NAMALWA (cell line): Measurements from ENCODE around the gene CCDC91.
"Not testable (repeated sequence)": the region's sequence is repeated elsewhere in the genome, so short reads cannot be mapped to it uniquely, and the experiment has no call there.

Experiments used
- DNase-seq: peaks from one replicate; pipeline ENCODE4 v3.0.0-alpha.2; 2015; ENCODE audit warnings: low spot score

The CCDC91 gene

GRCh38 chr12:28234444-28234843 is 44.2 kb downstream of the CCDC91 start:
- no peak for DNase-seq

DNA sequence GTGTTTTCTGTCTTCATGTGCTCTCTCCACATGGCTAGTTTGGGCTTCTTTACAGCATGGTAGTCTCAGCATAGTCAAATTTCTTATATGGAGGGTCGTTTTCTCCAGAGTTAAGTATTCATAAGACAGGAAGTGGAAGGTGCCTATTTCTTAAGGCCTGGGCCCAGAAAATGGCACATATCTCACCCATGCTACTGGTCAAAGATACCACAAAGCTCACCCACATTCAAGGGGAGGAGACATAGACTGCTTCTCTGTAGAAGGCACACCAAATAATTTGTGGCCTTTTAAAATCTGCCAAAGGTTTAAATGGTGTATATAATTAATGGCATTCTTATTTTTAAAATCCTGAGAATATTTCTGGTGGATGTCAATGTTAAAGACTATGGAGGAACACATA is 44.8 kb downstream of the CCDC91 start:
- DNase-seq: no peak

DNA sequence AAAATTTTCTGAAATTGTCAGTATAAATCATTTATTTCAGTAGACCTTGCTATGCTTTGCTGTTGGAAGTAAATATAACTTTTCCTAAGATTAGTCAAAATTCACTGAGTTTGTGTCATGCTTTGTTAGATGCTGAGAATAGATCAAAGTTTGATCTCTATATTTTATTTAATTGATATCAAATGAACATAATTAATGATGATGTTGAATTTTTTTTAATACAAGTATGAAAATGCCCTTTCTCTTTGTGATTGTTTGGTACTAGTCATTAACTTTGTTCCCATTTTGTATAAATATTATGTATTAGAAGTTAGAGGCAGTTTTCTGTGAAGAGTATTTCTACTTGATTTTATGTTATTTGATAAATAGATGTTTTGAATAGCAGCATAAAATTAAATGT is 45.7 kb downstream of the CCDC91 start:
- DNase-seq: no peak

- DNase-seq: no peak
Observed at GRCh38 chr12:28237423-28237822, 47.2 kb downstream of the CCDC91 start.

DNA sequence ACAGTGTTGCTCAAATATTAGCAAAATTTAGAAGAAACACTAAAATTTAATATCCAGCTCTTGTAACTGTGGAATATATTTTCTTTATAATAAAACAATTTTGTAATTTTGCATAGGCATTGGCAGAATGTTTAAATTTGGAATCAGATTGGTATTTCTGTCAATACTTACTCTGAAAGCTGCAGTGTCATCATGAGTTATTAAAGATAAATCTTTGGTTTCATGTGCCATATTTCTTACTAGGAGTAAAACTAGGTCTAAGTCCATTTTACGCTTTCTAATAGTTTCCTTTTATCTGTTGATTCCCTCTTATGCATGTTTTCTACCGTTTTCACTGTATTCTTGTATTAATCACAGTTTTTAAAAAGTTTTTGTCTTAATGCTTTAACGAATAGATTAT is 49.7 kb downstream of the CCDC91 start:
- DNase-seq: no peak

- DNase-seq: no peak
Observed at GRCh38 chr12:28240853-28241252, 50.6 kb downstream of the CCDC91 start.

- DNase-seq: no peak
Observed at GRCh38 chr12:28242129-28242495, 51.9 kb downstream of the CCDC91 start.

DNA sequence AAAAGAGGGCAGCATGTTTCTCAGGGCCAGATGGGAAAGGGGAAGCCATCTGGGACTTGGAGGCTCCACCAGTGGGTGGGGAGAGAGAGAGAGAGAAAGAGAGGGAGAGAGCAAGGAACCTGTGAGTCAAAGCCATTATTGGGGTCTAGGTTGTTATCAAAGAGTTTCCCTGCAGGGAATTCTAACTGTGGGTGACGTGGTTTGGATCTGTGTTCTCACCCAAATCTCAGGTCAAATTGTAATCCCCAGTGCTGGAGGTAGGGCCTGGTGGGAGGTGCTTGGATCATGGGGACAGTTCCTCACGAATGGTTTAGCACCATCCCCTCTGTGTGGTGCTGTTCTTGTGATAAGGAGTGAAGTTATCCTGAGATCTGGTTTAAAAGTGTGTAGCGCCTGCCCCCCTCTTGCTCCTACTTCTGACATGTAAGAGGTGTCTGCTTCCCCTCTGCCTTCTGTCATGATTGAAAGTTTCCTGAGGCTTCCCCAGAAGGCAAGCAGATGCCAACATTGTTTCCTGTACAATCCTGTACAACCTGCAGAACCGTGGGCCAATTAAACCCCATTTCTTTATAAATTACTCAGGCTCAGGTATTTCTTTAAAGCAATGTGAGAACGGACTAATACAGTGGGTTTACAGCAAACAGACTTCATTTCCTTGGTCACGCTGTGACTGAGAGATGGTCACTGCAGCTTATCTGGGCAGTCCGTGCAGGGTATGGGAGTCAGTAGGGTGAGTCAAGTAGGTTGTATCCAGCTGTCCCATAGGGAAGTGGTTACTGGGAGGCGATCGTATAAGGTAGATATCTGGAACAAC is 52.4 kb downstream of the CCDC91 start:
- no peak for DNase-seq

DNA sequence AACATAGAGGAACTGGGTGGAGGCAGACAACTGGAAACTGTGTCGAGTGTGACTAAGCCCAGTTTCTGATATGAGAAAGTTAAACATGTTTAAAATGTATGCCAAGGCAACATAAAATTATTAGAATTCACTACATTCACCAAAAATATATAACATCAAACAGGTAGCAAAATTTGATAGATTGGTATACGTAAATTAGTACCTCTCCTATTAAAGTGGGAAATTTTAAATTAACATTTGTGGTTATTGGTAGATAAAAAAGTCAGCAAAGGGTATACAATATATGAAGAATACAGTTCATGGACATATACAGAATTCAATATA is 53.0 kb downstream of the CCDC91 start:
- no peak for DNase-seq

DNA sequence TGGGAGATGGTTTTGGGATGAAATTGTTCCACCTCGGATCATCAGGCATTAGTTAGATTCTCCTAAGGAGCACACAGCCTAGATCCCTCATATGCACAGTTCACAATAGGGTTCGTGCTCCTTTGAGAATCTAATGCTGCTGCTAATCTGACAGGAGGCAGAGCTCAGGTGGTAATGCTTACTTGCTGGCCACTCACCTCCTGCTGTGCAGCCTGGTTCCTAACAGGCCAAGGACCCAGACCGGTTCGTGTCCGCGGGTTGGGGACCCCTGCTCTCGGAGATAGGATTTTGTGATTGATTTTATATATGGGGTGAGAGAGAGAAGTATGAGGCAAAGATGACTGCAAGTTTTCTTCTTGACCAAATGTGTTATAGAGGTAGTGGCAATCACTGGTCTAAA is 57.5 kb downstream of the CCDC91 start:
- DNase-seq: no peak

- no peak for DNase-seq
Observed at GRCh38 chr12:28248555-28249145, 58.4 kb downstream of the CCDC91 start.

- DNase-seq: no peak
Observed at GRCh38 chr12:28253161-28253641, 62.9 kb downstream of the CCDC91 start.

DNA sequence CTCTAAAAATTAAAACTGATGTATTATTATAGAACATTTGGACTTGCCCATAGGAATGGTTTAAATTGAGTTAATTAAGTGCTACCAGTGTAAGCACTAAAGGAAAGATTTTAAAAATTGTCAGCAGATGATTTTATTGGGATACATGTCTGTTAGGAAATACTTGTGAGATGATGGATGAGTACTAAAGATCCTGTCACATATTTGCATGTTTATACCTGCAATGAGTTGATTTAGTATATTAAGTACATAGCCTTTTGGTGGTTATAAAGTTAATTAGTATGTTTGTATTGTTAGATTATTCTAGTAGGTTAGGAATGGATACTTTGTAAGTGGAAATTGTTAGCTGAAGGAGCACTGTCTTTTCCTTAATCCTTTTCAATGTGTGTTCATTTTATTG is 67.2 kb downstream of the CCDC91 start:
- DNase-seq: no peak

- DNase-seq: no peak
Observed at GRCh38 chr12:28258998-28259397, 68.7 kb downstream of the CCDC91 start.

DNA sequence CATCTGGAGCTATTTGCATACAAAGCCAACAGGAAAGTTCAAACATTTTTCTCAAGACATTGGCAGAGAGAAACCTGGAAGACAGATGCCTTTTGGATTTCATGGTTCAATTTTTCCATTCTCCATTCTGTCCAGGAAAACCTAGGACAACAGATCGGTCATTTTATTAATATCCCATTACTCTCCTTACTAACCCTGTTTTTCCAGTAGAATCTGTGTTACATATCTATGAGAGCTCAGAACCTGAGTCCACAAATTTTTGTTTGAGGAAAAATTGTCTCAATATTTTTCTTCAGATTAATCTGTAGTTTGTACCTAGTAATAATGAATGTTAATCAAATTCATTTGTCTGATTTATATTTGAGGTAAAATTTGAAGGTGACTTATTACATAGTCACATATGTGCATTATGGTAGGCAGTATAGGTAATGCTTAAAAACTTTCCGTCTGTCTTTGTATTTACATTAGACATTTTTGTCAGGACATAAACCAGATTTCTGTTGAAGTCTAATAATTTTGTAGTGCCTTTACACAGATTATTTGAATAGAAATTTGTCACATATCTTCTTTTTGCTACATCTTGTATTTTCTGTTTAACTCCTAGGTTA is 75.3 kb downstream of the CCDC91 start:
- no peak for DNase-seq

DNA sequence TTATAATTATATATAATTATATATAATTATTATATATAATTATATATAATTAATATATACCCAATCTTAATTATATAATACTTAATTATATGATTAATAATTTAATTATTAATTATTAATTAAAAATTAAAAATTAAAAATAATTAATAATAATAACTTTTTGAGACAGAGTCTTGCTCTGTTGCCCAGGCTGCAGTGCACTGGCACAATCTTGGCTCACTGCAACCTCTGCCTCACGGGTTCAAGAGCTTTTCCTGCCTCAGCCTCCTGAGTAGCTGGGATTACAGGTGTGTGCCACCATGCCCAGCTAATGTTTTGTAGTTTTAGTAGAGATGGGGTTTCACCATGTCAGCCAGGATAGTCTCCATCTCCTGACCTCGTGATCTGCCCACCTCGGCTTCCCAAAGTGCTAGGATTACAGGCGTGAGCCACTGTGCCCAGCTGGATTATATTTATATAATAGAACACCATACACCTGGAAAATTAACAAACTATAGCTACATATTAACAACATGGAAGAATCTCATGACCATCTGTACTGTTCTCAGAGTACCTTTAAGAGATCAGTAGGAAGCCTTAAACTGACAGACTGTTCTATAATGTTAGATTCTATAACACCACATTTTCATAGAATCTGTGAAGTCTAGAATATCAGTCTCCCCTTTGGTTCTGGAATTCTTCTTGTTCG is 77.8 kb downstream of the CCDC91 start:
- not testable (repeated sequence) for DNase-seq

DNA sequence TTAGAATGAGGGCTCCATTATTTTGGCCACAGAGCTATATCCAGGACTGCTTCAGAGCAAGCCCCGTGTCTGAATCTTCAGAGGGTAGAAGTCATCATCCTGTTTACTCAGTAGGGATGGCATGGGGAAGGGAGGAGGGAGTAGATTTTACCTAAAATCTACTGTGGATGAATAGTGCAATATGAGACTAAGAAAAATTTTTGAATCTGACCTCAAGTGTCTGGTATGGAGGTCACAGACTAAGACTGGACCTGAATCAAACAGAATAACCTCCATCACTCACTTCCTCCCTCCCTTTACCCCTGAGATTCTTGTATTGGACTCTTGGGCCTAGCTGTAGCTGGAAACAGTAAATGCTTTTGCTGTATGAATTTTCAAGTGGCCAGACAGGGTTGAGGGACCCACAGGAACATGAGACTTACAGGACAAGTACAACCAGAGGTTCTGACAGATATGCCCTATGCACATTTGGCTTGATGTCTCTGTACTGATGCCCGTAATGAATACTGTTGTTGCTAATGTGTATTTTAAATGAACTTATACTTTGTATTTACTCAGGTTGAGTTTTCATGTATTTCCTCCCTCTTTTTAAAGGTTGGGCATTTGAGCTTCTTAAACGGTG is 78.5 kb downstream of the CCDC91 start:
- DNase-seq: no peak

GRCh38 chr12:28269851-28270250 is 79.6 kb downstream of the CCDC91 start:
- no peak for DNase-seq

- no peak for DNase-seq
Observed at GRCh38 chr12:28278499-28278898, 88.2 kb downstream of the CCDC91 start.

GRCh38 chr12:28278960-28279359 is 88.7 kb downstream of the CCDC91 start:
- no peak for DNase-seq

GRCh38 chr12:28286352-28286751 is 96.1 kb downstream of the CCDC91 start:
- DNase-seq: no peak

DNA sequence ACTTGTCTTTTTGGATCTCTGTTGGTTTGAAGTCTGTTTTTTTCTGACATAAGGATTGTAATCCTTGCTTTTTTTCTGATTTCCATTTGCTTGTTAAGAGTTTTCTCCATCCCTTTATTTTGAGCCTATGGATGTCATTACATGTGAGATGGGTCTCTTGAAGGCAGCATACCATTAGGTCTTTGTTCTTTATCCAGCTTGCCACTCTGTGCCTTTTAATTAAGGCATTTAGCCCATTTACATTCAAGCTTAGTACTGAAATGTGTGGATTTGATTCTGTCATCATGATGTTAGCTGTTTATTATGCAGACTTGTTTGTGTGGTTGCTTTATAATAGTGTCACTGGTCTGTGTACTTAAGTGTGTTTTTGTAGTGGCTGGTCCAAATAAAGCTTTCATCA is 100.0 kb downstream of the CCDC91 start:
- no peak for DNase-seq

GRCh38 chr12:28292699-28293098 is 102.4 kb downstream of the CCDC91 start:
- DNase-seq: no peak
